Measurements from ENCODE around the gene MECR. TPM values are rescaled to one million over a fixed set of nuclear protein-coding genes. Genes with fewer than 3 reads are reported as not detected.

Gene MECR
- polyA plus RNA-seq, 1 donor (not counting 4 experiments of a cell fraction or from before 2014, with no cell fraction given), result 20.7 TPM

- Histone ChIP-seq H3K36me3 (ENCODE audit: control insufficient read depth in 2 of 2, extremely low read depth in 1 of 2, insufficient read depth in 2 of 2, low read length in 2 of 2) (peaks cover 23 to 41% of the 10 kb centered on the region in 2 experiments), H3K4me3 (ENCODE audit: control insufficient read depth in 2 of 3, extremely low read depth in 1 of 3, insufficient read depth in 2 of 3, low read depth in 1 of 3, low read length in 3 of 3) (no peak overlapping the region), H3K79me2 (ENCODE audit: control insufficient read depth, insufficient read depth, low read length) (peaks cover 69% of the 10 kb centered on the region), H3K9me1 (ENCODE audit: control insufficient read depth, extremely low read depth, insufficient read depth, low read length) (no peaks in the 10 kb centered on the region), H3K4me2 (ENCODE audit: control insufficient read depth, extremely low read depth, insufficient read depth, low read depth, low read length) (no peak overlapping the region), H3K27me3 (ENCODE audit: control insufficient read depth, extremely low read depth, insufficient read depth, low read length) (no peaks in the 10 kb centered on the region), H4K20me1 (ENCODE audit: control insufficient read depth, extremely low read depth, insufficient read depth, low read length) (no peaks in the 10 kb centered on the region), H3K27ac (ENCODE audit: control insufficient read depth, insufficient read depth, low read length) (no peak overlapping the region), H2AFZ (ENCODE audit: control insufficient read depth, low read length) (no peak overlapping the region), H3K9ac (ENCODE audit: control insufficient read depth, extremely low read depth, insufficient read depth, low read length) (no peak overlapping the region), H3K4me1 (ENCODE audit: control insufficient read depth, extremely low read depth, insufficient read depth, low read length) (no peaks in the 10 kb centered on the region), H3K9me3 (ENCODE audit: control insufficient read depth, low read depth, low read length) (no peaks in the 10 kb centered on the region)
- TF ChIP-seq EZH2 (IDR thresholded peaks at IDR 0.05; ENCODE audit: low read length), result no peak
- TF ChIP-seq, protein P1, sequence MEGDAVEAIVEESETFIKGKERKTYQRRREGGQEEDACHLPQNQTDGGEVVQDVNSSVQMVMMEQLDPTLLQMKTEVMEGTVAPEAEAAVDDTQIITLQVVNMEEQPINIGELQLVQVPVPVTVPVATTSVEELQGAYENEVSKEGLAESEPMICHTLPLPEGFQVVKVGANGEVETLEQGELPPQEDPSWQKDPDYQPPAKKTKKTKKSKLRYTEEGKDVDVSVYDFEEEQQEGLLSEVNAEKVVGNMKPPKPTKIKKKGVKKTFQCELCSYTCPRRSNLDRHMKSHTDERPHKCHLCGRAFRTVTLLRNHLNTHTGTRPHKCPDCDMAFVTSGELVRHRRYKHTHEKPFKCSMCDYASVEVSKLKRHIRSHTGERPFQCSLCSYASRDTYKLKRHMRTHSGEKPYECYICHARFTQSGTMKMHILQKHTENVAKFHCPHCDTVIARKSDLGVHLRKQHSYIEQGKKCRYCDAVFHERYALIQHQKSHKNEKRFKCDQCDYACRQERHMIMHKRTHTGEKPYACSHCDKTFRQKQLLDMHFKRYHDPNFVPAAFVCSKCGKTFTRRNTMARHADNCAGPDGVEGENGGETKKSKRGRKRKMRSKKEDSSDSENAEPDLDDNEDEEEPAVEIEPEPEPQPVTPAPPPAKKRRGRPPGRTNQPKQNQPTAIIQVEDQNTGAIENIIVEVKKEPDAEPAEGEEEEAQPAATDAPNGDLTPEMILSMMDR (optimal IDR thresholded peaks at IDR 0.05 in 1 of 3, IDR thresholded peaks at IDR 0.05 in 1 of 3, conservative IDR thresholded peaks at IDR 0.05 in 1 of 3; ENCODE audit: extremely low read depth in 1 of 3, insufficient read depth in 2 of 3, low read length in 3 of 3), result no peak
- DNase-seq (ENCODE audit: low read depth, low spot score) (no peak), FAIRE-seq (no peak)
- dilution Hi-C loops (cut with MboI; ENCODE audit: extremely low pct_ligation_motif_present, low sequenced_read_pairs), result no loop called here
Measured at GRCh38 chr1:29159773-29160172, 71.0 kb downstream of the MECR start.

- FAIRE-seq (no peak), DNase-seq (ENCODE audit: low read depth, low spot score) (no peak)
- no peak overlapping the region for H3K27ac ChIP-seq (ENCODE audit: control insufficient read depth, insufficient read depth, low read length)
- H3K9me1 ChIP-seq (ENCODE audit: control insufficient read depth, extremely low read depth, insufficient read depth, low read length), result no peaks in the 10 kb centered on the region
- H4K20me1 ChIP-seq (ENCODE audit: control insufficient read depth, extremely low read depth, insufficient read depth, low read length), result no peaks in the 10 kb centered on the region
- dilution Hi-C loops (cut with MboI; ENCODE audit: extremely low pct_ligation_motif_present, low sequenced_read_pairs), result no loop called here
- H3K9ac ChIP-seq (ENCODE audit: control insufficient read depth, extremely low read depth, insufficient read depth, low read length), result no peak overlapping the region
- no peak overlapping the region for H2AFZ ChIP-seq (ENCODE audit: control insufficient read depth, low read length)
- no peak overlapping the region for H3K4me3 ChIP-seq (ENCODE audit: control insufficient read depth in 2 of 3, extremely low read depth in 1 of 3, insufficient read depth in 2 of 3, low read depth in 1 of 3, low read length in 3 of 3)
- no peak overlapping the region for H3K4me2 ChIP-seq (ENCODE audit: control insufficient read depth, extremely low read depth, insufficient read depth, low read depth, low read length)
- H3K27me3 ChIP-seq (ENCODE audit: control insufficient read depth, extremely low read depth, insufficient read depth, low read length), result no peaks in the 10 kb centered on the region
- TF ChIP-seq, protein P1 (optimal IDR thresholded peaks at IDR 0.05 in 1 of 3, IDR thresholded peaks at IDR 0.05 in 1 of 3, conservative IDR thresholded peaks at IDR 0.05 in 1 of 3; ENCODE audit: extremely low read depth in 1 of 3, insufficient read depth in 2 of 3, low read length in 3 of 3), result no peak
- no peak for TF ChIP-seq EZH2 (IDR thresholded peaks at IDR 0.05; ENCODE audit: low read length)
- peaks cover 44% of the 10 kb centered on the region for H3K79me2 ChIP-seq (ENCODE audit: control insufficient read depth, insufficient read depth, low read length)
- no peaks in the 10 kb centered on the region for H3K4me1 ChIP-seq (ENCODE audit: control insufficient read depth, extremely low read depth, insufficient read depth, low read length)
- peaks cover 24 to 37% of the 10 kb centered on the region in 2 experiments for H3K36me3 ChIP-seq (ENCODE audit: control insufficient read depth in 2 of 2, extremely low read depth in 1 of 2, insufficient read depth in 2 of 2, low read length in 2 of 2)
- H3K9me3 ChIP-seq (ENCODE audit: control insufficient read depth, low read depth, low read length), result no peaks in the 10 kb centered on the region
Measured at GRCh38 chr1:29157269-29157601, 73.5 kb downstream of the MECR start.

Measured in keratinocyte (primary cell).